Osteoblast (primary cell): ENCODE data around the gene FNBP1. TPM values are rescaled to one million over a fixed set of nuclear protein-coding genes. Genes with fewer than 3 reads are reported as not detected.
"Not testable (repeated sequence)": the region's sequence is repeated elsewhere in the genome, so short reads cannot be mapped to it uniquely, and the experiment has no call there.

Source experiments
- DNase-seq: peaks from one replicate; pipeline ENCODE4 v3.0.0; 2011; ENCODE audit warnings: low spot score, mixed read lengths; ENCODE audit not compliant: insufficient read length; ENCODE audit errors: missing footprints
- H2AFZ ChIP-seq: 2 replicates; pipeline ENCODE4 v1.6.0; 2011; ENCODE audit warnings: mild to moderate bottlenecking, low read length
- H3K27ac ChIP-seq: 2 replicates; pipeline ENCODE4 v1.5.1; 2011; ENCODE audit warnings: mild to moderate bottlenecking, low read depth, low read length, moderate library complexity
- H3K27me3 ChIP-seq: 2 replicates; pipeline ENCODE4 v1.6.0; 2012; ENCODE audit warnings: mild to moderate bottlenecking, control low read depth, inconsistent platforms, low read length, moderate library complexity; ENCODE audit not compliant: insufficient read depth
- H3K36me3 ChIP-seq: 2 replicates; pipeline ENCODE4 v1.5.1; 2011; ENCODE audit warnings: mild to moderate bottlenecking, low read length, control low read depth, moderate library complexity; ENCODE audit not compliant: insufficient read depth
- H3K4me1 ChIP-seq: 2 replicates; pipeline ENCODE4 v1.5.1; 2011; ENCODE audit warnings: mild to moderate bottlenecking, low read length, control low read depth, moderate library complexity; ENCODE audit not compliant: insufficient read depth
- H3K4me2 ChIP-seq: 2 replicates; pipeline ENCODE4 v1.6.0; 2011; ENCODE audit warnings: mild to moderate bottlenecking, low read length; ENCODE audit not compliant: insufficient read depth
- H3K4me3 ChIP-seq: fragments of 200-600 bp; sonication (generic); 3 replicates; pipeline ENCODE4 v1.5.1; 2012; ENCODE audit warnings: mild to moderate bottlenecking, low read length, inconsistent platforms; ENCODE audit not compliant: insufficient read depth
- H3K79me2 ChIP-seq: 2 replicates; pipeline ENCODE4 v1.6.0; 2012; ENCODE audit warnings: mild to moderate bottlenecking, low read length, control low read depth, inconsistent platforms; ENCODE audit not compliant: insufficient read depth
- H3K9me3 ChIP-seq: 2 replicates; pipeline ENCODE4 v1.5.1; 2011; ENCODE audit warnings: low read depth, low read length, control low read depth
- H4K20me1 ChIP-seq: 2 replicates; pipeline ENCODE4 v1.6.0; 2012; ENCODE audit warnings: mild to moderate bottlenecking, low read length, control low read depth; ENCODE audit not compliant: insufficient read depth
- total RNA-seq: library from RNA; depleted of rRNA; stranded (reverse); fragments of >200 nt; gene quantifications from 2 replicates; pipeline ENCODE4 v1.2.3, GENCODE V29; 2012
- TF ChIP-seq, protein P1 (sequence below): IDR thresholded peaks from 2 replicates; pipeline ENCODE4 v1.5.1; 2011; ENCODE audit warnings: mild to moderate bottlenecking, low read depth, low read length, moderate library complexity; ENCODE audit errors: extremely low read depth

FNBP1 gene
- total RNA-seq, 1 donor: 31.8 TPM

DNA sequence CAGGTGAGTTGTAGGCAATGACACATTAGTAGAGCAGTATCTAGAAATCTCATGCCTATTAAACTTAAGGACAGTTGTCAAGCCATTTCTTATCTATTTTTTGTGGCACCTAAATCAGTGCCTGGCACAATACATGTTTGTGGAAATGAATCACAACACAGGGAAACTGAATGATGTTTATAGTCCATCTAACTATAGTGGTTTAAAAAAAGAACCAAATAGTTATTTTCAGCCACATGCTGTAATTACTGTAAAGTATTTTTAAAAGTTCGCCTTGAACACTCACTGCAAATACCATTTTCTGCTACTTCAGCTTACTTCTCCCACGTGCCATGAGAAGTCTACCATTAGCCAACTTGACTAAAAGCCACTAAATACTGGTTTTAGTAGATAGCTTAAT, 21.9 kb downstream of the FNBP1 start:
- H3K79me2 ChIP-seq: peaks cover 28% of the 10 kb centered on the region
- H4K20me1 ChIP-seq: peaks cover 22% of the 10 kb centered on the region
- no peak for DNase-seq
- H3K4me1 ChIP-seq: peaks cover 18% of the 10 kb centered on the region
- TF ChIP-seq, protein P1, sequence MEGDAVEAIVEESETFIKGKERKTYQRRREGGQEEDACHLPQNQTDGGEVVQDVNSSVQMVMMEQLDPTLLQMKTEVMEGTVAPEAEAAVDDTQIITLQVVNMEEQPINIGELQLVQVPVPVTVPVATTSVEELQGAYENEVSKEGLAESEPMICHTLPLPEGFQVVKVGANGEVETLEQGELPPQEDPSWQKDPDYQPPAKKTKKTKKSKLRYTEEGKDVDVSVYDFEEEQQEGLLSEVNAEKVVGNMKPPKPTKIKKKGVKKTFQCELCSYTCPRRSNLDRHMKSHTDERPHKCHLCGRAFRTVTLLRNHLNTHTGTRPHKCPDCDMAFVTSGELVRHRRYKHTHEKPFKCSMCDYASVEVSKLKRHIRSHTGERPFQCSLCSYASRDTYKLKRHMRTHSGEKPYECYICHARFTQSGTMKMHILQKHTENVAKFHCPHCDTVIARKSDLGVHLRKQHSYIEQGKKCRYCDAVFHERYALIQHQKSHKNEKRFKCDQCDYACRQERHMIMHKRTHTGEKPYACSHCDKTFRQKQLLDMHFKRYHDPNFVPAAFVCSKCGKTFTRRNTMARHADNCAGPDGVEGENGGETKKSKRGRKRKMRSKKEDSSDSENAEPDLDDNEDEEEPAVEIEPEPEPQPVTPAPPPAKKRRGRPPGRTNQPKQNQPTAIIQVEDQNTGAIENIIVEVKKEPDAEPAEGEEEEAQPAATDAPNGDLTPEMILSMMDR: no peak
- H3K27ac ChIP-seq: no peak overlapping the region
- no peak overlapping the region for H3K4me3 ChIP-seq
- no peaks in the 10 kb centered on the region for H3K36me3 ChIP-seq
- no peak overlapping the region for H2AFZ ChIP-seq
- H3K4me2 ChIP-seq: no peak overlapping the region
- H3K27me3 ChIP-seq: no peaks in the 10 kb centered on the region
- H3K9me3 ChIP-seq: peaks cover under 1% of the 10 kb centered on the region

DNA sequence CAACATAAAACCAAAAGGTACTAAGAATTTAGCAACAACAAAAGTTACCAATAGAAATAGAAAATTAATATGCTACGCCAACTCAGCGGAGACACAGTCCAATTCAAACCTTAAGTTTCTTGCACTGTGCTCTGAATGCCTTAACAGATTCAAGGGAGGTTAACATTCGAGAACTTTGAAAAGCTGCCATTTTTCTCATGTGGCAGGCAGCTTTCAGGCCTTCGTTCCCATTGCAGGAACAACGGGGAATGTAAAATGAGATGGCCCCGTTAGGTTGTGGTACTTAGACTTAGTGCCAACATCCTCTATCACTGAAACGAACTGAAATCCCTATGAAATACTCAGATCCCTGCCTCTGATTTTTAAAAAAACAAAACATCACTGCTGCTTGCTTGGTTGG, 22.4 kb downstream of the FNBP1 start:
- Histone ChIP-seq H3K27ac (no peak overlapping the region), H3K4me2 (no peak overlapping the region), H2AFZ (no peak overlapping the region), H3K36me3 (no peaks in the 10 kb centered on the region), H3K9me3 (peaks cover 3% of the 10 kb centered on the region), H3K79me2 (peaks cover 26% of the 10 kb centered on the region), H3K27me3 (no peaks in the 10 kb centered on the region), H3K4me1 (peaks cover 18% of the 10 kb centered on the region), H4K20me1 (peaks cover 22% of the 10 kb centered on the region), H3K4me3 (no peak overlapping the region)
- TF ChIP-seq, protein P1: no peak
- DNase-seq: no peak

DNA sequence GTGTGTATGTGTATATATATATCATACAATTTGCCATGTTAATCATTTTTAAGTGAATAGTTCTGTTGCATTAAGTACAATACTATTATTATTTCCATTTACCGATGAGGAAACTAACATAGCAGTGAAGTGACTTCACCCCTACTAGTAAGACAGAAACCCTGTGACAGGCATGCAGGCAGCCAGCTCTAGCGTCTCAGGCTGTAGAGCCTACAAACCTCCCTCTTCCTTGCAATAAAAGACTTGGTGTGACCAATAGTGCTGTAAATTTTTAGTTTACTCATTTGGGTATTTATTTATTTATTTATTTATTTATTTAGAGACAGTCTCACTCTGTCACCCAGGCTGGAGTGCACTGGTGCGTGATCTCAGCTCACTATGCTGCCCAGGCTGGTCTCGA, 24.7 kb downstream of the FNBP1 start:
- TF ChIP-seq, protein P1: no peak
- H3K4me1 ChIP-seq: peaks cover 13% of the 10 kb centered on the region
- no peaks in the 10 kb centered on the region for H3K27me3 ChIP-seq
- no peak overlapping the region for H3K4me2 ChIP-seq
- no peak overlapping the region for H3K4me3 ChIP-seq
- no peak for DNase-seq
- peaks cover 24% of the 10 kb centered on the region for H4K20me1 ChIP-seq
- H2AFZ ChIP-seq: no peak overlapping the region
- H3K27ac ChIP-seq: no peak overlapping the region
- peaks cover 24% of the 10 kb centered on the region for H3K79me2 ChIP-seq
- peaks cover 3% of the 10 kb centered on the region for H3K9me3 ChIP-seq
- H3K36me3 ChIP-seq: no peaks in the 10 kb centered on the region

DNA sequence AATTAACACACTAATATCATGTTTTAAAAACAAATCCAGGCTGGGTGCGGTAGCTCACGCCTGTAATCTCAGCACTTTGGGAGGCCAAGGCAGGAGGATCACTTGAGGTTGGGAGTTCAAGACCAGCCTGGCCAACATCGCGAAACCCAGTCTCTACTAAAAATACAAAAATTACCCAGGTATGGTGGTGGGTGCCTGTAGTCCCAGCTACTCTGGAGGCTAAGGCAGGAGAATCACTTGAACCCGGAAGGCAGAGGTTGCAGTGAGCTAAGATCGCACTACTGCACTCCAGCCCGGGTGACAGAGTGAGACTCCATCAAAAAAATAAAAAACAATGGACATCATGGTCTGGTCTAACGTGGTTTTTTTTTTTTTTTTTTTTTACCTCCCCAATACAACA, 25.5 kb downstream of the FNBP1 start:
- H2AFZ ChIP-seq, H3K4me3 ChIP-seq, H3K27me3 ChIP-seq, H3K36me3 ChIP-seq, H3K9me3 ChIP-seq, DNase-seq, H3K27ac ChIP-seq, H3K4me2 ChIP-seq: not testable (repeated sequence)
- Histone ChIP-seq H3K79me2 (peaks cover 17% of the 10 kb centered on the region), H3K4me1 (peaks cover 13% of the 10 kb centered on the region), H4K20me1 (peaks cover 22% of the 10 kb centered on the region)

DNA sequence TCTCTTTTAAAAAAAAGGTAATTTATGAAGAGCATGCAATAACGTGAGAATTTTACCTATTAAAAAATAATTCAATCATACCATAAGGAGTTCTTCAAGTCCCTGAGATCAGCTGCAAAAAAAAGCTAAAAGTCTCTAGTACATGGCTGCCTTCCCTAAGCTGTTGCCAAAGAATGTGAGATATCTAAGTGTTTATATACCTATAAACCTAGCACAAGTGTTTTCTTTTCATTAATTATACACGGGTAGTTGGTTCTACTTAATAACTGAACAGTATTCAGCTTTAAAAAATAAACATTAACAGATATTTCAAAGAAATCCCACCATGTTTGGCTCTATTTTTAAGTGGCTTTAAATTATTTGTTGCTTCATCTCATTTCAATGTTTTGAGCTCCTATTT, 25.9 kb downstream of the FNBP1 start:
- peak overlapping the region; percentile 4 for H3K4me2 ChIP-seq
- H3K27ac ChIP-seq: peak overlapping the region; percentile 54
- H3K27me3 ChIP-seq: no peaks in the 10 kb centered on the region
- H3K79me2 ChIP-seq: peaks cover 17% of the 10 kb centered on the region
- H3K9me3 ChIP-seq: peaks cover 3% of the 10 kb centered on the region
- peak; percentile 15 for DNase-seq
- peaks cover 23% of the 10 kb centered on the region for H4K20me1 ChIP-seq
- H3K4me1 ChIP-seq: peaks cover 13% of the 10 kb centered on the region
- H2AFZ ChIP-seq: no peak overlapping the region
- no peak overlapping the region for H3K4me3 ChIP-seq
- no peaks in the 10 kb centered on the region for H3K36me3 ChIP-seq
- TF ChIP-seq, protein P1: no peak
